GM18508 (cell line): Measurements from ENCODE around the gene MICB.
A peak's percentile ranks its signal among the peaks of the same experiment; 100 is the strongest.
"Not testable (repeated sequence)": the region's sequence is repeated elsewhere in the genome, so short reads cannot be mapped to it uniquely, and the experiment has no call there.

ENCODE experiments used
- ATAC-seq: cut with Tn5 transposase; IDR thresholded peaks from one replicate; pipeline ENCODE4 v1.9.1; 2021; ENCODE audit warnings: moderate number of reproducible peaks; ENCODE audit not compliant: insufficient read depth, unreplicated experiment

MICB gene

GRCh38 chr6:31535538-31536324 lies 37.8 kb downstream of the MICB start:
- no peak for ATAC-seq

- no peak for ATAC-seq
These were observed 41.0 kb downstream of the MICB start for GRCh38 chr6:31538805-31539400.

- no peak for ATAC-seq
These were observed 42.7 kb downstream of the MICB start for GRCh38 chr6:31540640-31541039.

- no peak for ATAC-seq
These were observed 43.2 kb downstream of the MICB start for GRCh38 chr6:31541059-31541657.

- peak; percentile 41 for ATAC-seq
These were observed 43.9 kb downstream of the MICB start, which contains the start of gene DDX39B for GRCh38 chr6:31541658-31542521. DDX39B (minus strand) TSS chr6:31542003; CDS start chr6:31540532, 1,471 bp downstream.

- ATAC-seq: no peak
These were observed 45.7 kb downstream of the MICB start for GRCh38 chr6:31543639-31544038.

GRCh38 chr6:31544676-31545075 lies 46.7 kb downstream of the MICB start:
- ATAC-seq: no peak

GRCh38 chr6:31545291-31545690 lies 47.3 kb downstream of the MICB start:
- no peak for ATAC-seq

GRCh38 chr6:31546339-31546957 lies 48.5 kb downstream of the MICB start, which contains the start of gene ATP6V1G2:
ATP6V1G2 (minus strand) TSS chr6:31546608; CDS start chr6:31546559, 49 bp downstream.
- peak; percentile 26 for ATAC-seq

GRCh38 chr6:31546958-31547726 lies 49.2 kb downstream of the MICB start, which contains the start of gene NFKBIL1:
NFKBIL1 (plus strand) TSS chr6:31547608; CDS start chr6:31547695, 87 bp downstream.
- ATAC-seq: no peak

- ATAC-seq: no peak
These were observed 50.0 kb downstream of the MICB start for GRCh38 chr6:31547727-31548543.

- ATAC-seq: no peak
These were observed 50.6 kb downstream of the MICB start for GRCh38 chr6:31548544-31548873.

GRCh38 chr6:31551371-31551770 lies 53.4 kb downstream of the MICB start:
- ATAC-seq: not testable (repeated sequence)

GRCh38 chr6:31556307-31556706 lies 58.4 kb downstream of the MICB start:
- ATAC-seq: no peak

- ATAC-seq: no peak
These were observed 59.7 kb downstream of the MICB start for GRCh38 chr6:31557443-31558317.

GRCh38 chr6:31558318-31558625 lies 60.3 kb downstream of the MICB start:
- ATAC-seq: no peak

- no peak for ATAC-seq
These were observed 60.9 kb downstream of the MICB start for GRCh38 chr6:31558631-31559500.
